RKO (cell line): ENCODE measurements around the gene NEK7.
"Not testable (repeated sequence)": the region's sequence is repeated elsewhere in the genome, so short reads cannot be mapped to it uniquely, and the experiment has no call there.

Experiments
- DNase-seq: peaks from one replicate; pipeline ENCODE4 v3.0.0-alpha.2; 2016; ENCODE audit warnings: low spot score

Gene NEK7

GRCh38 chr1:198156745-198157240 lies at the start of gene NEK7:
NEK7 (plus strand) TSS chr1:198156998; CDS start chr1:198232581, 75,583 bp downstream.
- DNase-seq, result peak; percentile 83

- peak; percentile 23 for DNase-seq
Measured at GRCh38 chr1:198107091-198107501, 49.7 kb upstream of the NEK7 start.

- no peak for DNase-seq
Measured at GRCh38 chr1:198108636-198109370, 48.0 kb upstream of the NEK7 start.

- DNase-seq, result no peak
Measured at GRCh38 chr1:198109371-198109715, 47.5 kb upstream of the NEK7 start.

GRCh38 chr1:198113342-198113750 lies 43.5 kb upstream of the NEK7 start:
- DNase-seq, result no peak

GRCh38 chr1:198116069-198116468 lies 40.7 kb upstream of the NEK7 start:
- no peak for DNase-seq

- no peak for DNase-seq
Measured at GRCh38 chr1:198116469-198116868, 40.3 kb upstream of the NEK7 start.

GRCh38 chr1:198117267-198117666 lies 39.5 kb upstream of the NEK7 start:
- no peak for DNase-seq

GRCh38 chr1:198118134-198118533 lies 38.7 kb upstream of the NEK7 start:
- DNase-seq, result no peak

GRCh38 chr1:198119906-198120305 lies 36.9 kb upstream of the NEK7 start:
- DNase-seq, result no peak

GRCh38 chr1:198121056-198121826 lies 35.6 kb upstream of the NEK7 start:
- peak; percentile 30 for DNase-seq

GRCh38 chr1:198122693-198123092 lies 34.1 kb upstream of the NEK7 start:
- DNase-seq, result no peak

GRCh38 chr1:198123133-198123532 lies 33.7 kb upstream of the NEK7 start:
- no peak for DNase-seq

GRCh38 chr1:198124673-198125072 lies 32.1 kb upstream of the NEK7 start:
- no peak for DNase-seq

- DNase-seq, result no peak
Measured at GRCh38 chr1:198125995-198126735, 30.6 kb upstream of the NEK7 start.

- DNase-seq, result no peak
Measured at GRCh38 chr1:198128533-198128932, 28.3 kb upstream of the NEK7 start.

- not testable (repeated sequence) for DNase-seq
Measured at GRCh38 chr1:198130053-198130452, 26.7 kb upstream of the NEK7 start.

GRCh38 chr1:198132060-198132781 lies 24.6 kb upstream of the NEK7 start:
- DNase-seq, result no peak

GRCh38 chr1:198134252-198134651 lies 22.5 kb upstream of the NEK7 start:
- no peak for DNase-seq

GRCh38 chr1:198135366-198135765 lies 21.4 kb upstream of the NEK7 start:
- no peak for DNase-seq

- DNase-seq, result no peak
Measured at GRCh38 chr1:198141668-198142351, 15.0 kb upstream of the NEK7 start.
